Endothelial cell of umbilical vein (primary cell): ENCODE data around the gene CRB1. TPM values are rescaled to one million over a fixed set of nuclear protein-coding genes. Genes with fewer than 3 reads are reported as not detected.

Source experiments
- BruUV-seq: library from RNA; stranded (reverse); fragments of 400-500 nt; replicated peaks from 2 replicates; lab custom pipeline; 2021; lab: Mats Ljungman, UMichigan
- CTCF ChIA-PET: fragments of 300-600, 350-600 bp; sonication (Branson Sonifier 250); formaldehyde crosslinking; loops from one replicate; lab custom pipeline; 2021; ENCODE audit warnings: antibody characterized with exemption, inconsistent platforms; lab: Charles Lee
- POLR2A ChIA-PET: fragments of 300-600, 350-600 bp; sonication (Branson Sonifier 250); formaldehyde crosslinking; loops from one replicate; lab custom pipeline; 2021; ENCODE audit warnings: antibody characterized with exemption, inconsistent platforms; lab: Charles Lee
- DNase-seq: peaks from one replicate; pipeline ENCODE4 v3.0.0-alpha.2; 2011; ENCODE audit warnings: low read depth, low spot score
- FAIRE-seq: peaks from 2 replicates; lab custom pipeline; 2011; peaks lifted over from hg19 to GRCh38; lab: Jason Lieb, UNC
- H2AFZ ChIP-seq: 2 replicates; pipeline ENCODE4 v1.6.0; 2012; ENCODE audit warnings: low read depth, low read length, control low read depth, inconsistent platforms
- H3K27ac ChIP-seq: 2 replicates; pipeline ENCODE4 v1.5.1; 2011; ENCODE audit warnings: low read depth, mild to moderate bottlenecking, control low read depth, low read length, moderate library complexity; ENCODE audit not compliant: insufficient read depth
- H3K27me3 ChIP-seq, 2 experiments: 2 replicates each; pipeline versions ENCODE4 v1.6.0 to v1.6.1; 2011; ENCODE audit warnings: low read length in 2 of 2, mixed read lengths in 1 of 2; ENCODE audit not compliant: control insufficient read depth in 2 of 2, insufficient read depth in 2 of 2
- H3K36me3 ChIP-seq, 2 experiments: 2 replicates in 1 of 2; 3 replicates in 1 of 2; pipeline ENCODE4 v1.5.1; 2011; ENCODE audit warnings: low read length in 2 of 2, mild to moderate bottlenecking in 1 of 2, moderate library complexity in 1 of 2; ENCODE audit not compliant: control insufficient read depth in 2 of 2, insufficient read depth in 2 of 2; ENCODE audit errors: extremely low read depth in 1 of 2
- H3K4me1 ChIP-seq: 3 replicates; pipeline ENCODE4 v1.5.1; 2011; ENCODE audit warnings: mild to moderate bottlenecking, low read length; ENCODE audit not compliant: control insufficient read depth, insufficient read depth; ENCODE audit errors: extremely low read depth
- H3K4me2 ChIP-seq: 2 replicates; pipeline ENCODE4 v1.6.1; 2011; ENCODE audit warnings: low read length, control low read depth, mixed read lengths; ENCODE audit not compliant: insufficient read depth
- H3K4me3 ChIP-seq, 3 experiments: fragments of 200-600 bp in 1 of 3; sonication (generic), shearing (Covaris generic) in 1 of 3; replicated peaks in 1 of 3; 2 replicates each; pipeline ENCODE4 v1.5.1; 2011 to 2016; ENCODE audit warnings: control low read depth in 3 of 3, low read length in 3 of 3, mild to moderate bottlenecking in 2 of 3, inconsistent platforms in 1 of 3, low read depth in 1 of 3, moderate library complexity in 1 of 3; ENCODE audit not compliant: insufficient read depth in 1 of 3
- H3K79me2 ChIP-seq: 2 replicates; pipeline ENCODE4 v1.6.0; 2012; ENCODE audit warnings: low read length, inconsistent platforms; ENCODE audit not compliant: control insufficient read depth, insufficient read depth
- H3K9ac ChIP-seq: replicated peaks from 2 replicates; pipeline ENCODE3; 2011; ENCODE audit warnings: low read length, control low read depth; ENCODE audit not compliant: insufficient read depth; ENCODE audit errors: extremely low read depth
- H3K9me1 ChIP-seq: replicated peaks from 3 replicates; pipeline ENCODE4 v1.6.0; 2011; ENCODE audit warnings: mild to moderate bottlenecking, low read length; ENCODE audit not compliant: control insufficient read depth, insufficient read depth; ENCODE audit errors: extremely low read depth
- H3K9me3 ChIP-seq: replicated peaks from 2 replicates; pipeline ENCODE4 v1.5.1; 2012; ENCODE audit warnings: low read length, inconsistent platforms; ENCODE audit not compliant: control insufficient read depth, insufficient read depth
- H4K20me1 ChIP-seq: replicated peaks from 2 replicates; pipeline ENCODE3; 2011; ENCODE audit warnings: mild to moderate bottlenecking, low read length; ENCODE audit not compliant: control insufficient read depth, insufficient read depth; ENCODE audit errors: extremely low read depth
- CTCF ChIP-seq, 2 donors: IDR thresholded peaks; 1 replicate in 1 of 2; 2 replicates in 1 of 2; pipeline ENCODE4 v1.5.1; 2011; ENCODE audit warnings: low read length in 2 of 2, mild to moderate bottlenecking in 2 of 2, moderate library complexity in 2 of 2, control low read depth in 1 of 2, inconsistent platforms in 1 of 2, low read depth in 1 of 2; ENCODE audit not compliant: insufficient read depth in 1 of 2; ENCODE audit errors: extremely low read depth in 1 of 2
- EZH2 ChIP-seq: IDR thresholded peaks from 2 replicates; pipeline ENCODE4 v1.6.1; 2012; ENCODE audit warnings: borderline replicate concordance, low read depth, mild to moderate bottlenecking, moderate library complexity, low read length, inconsistent platforms; ENCODE audit not compliant: severe bottlenecking
- FOS ChIP-seq: IDR thresholded peaks from 2 replicates; pipeline ENCODE4 v1.6.1; 2011; ENCODE audit warnings: mild to moderate bottlenecking, low read length, moderate library complexity, borderline replicate concordance; ENCODE audit not compliant: insufficient read depth
- GATA2 ChIP-seq: IDR thresholded peaks from 2 replicates; pipeline ENCODE4 v1.7.0; 2011; ENCODE audit warnings: low read depth, mild to moderate bottlenecking, moderate library complexity, mixed read lengths, low read length; ENCODE audit not compliant: insufficient read length, insufficient read depth
- JUN ChIP-seq: IDR thresholded peaks from 2 replicates; pipeline ENCODE4 v1.6.1; 2011; ENCODE audit warnings: borderline replicate concordance, low read depth; ENCODE audit not compliant: insufficient read length, insufficient read depth
- MAX ChIP-seq: IDR thresholded peaks from 2 replicates; pipeline ENCODE4 v1.6.1; 2011; ENCODE audit not compliant: insufficient read depth, insufficient read length
- MYC ChIP-seq: IDR thresholded peaks from one replicate; pipeline ENCODE4 v1.6.1; 2011; ENCODE audit warnings: mild to moderate bottlenecking, low read depth, low read length
- POLR2A ChIP-seq: IDR thresholded peaks from 2 replicates; pipeline ENCODE4 v1.6.1; 2012; ENCODE audit warnings: low read depth, mild to moderate bottlenecking, control low read depth, low read length
- POLR2AphosphoS5 ChIP-seq: IDR thresholded peaks from 2 replicates; pipeline ENCODE4 v1.6.1; 2012; ENCODE audit warnings: low read depth, mild to moderate bottlenecking, control low read depth, low read length, moderate library complexity; ENCODE audit not compliant: insufficient read depth
- dilution Hi-C: fragments of 300-500 bp; cut with MboI; formaldehyde crosslinking; loops from one replicate; pipeline ENCODE4 v1.15.0; 2019; ENCODE audit warnings: low sequenced_read_pairs; ENCODE audit not compliant: extremely low pct_ligation_motif_present
- intact Hi-C: fragments of 100-400 bp; cut with micrococcal nuclease; formaldehyde crosslinking; loops from one replicate; pipeline ENCODE4 v1.10.0; 2022
- polyA plus RNA-seq, 4 experiments: library from polyadenylated mRNA; depleted of rRNA in 3 of 4; stranded (reverse) in 3 of 4; unstranded in 1 of 4; fragments of >200 nt; gene quantifications; 2 replicates each; pipeline versions ENCODE4 v1.2.1 to v1.2.3, GENCODE V29; 2011 to 2012; ENCODE audit warnings: missing spikeins in 1 of 4
- total RNA-seq: library from RNA; stranded (reverse); gene quantifications from 2 replicates; pipeline ENCODE4 v1.2.3, GENCODE V29; 2021

The CRB1 gene
- total and polyA plus RNA-seq, 2 donors (not counting 3 experiments of a cell fraction or from before 2014, with no cell fraction given) = not detected

GRCh38 chr1:197441999-197442414 is 174.0 kb downstream of the CRB1 start:
- Histone ChIP-seq H3K27me3 (no peaks in the 10 kb centered on the region), H3K79me2 (no peaks in the 10 kb centered on the region), H3K9me3 (no peaks in the 10 kb centered on the region), H3K4me1 (no peaks in the 10 kb centered on the region), H3K4me2 (no peak overlapping the region), H3K9ac (no peak overlapping the region), H2AFZ (no peak overlapping the region), H3K9me1 (no peaks in the 10 kb centered on the region), H4K20me1 (no peaks in the 10 kb centered on the region), H3K36me3 (no peaks in the 10 kb centered on the region), H3K4me3 (no peak overlapping the region), H3K27ac (no peak overlapping the region)
- intact Hi-C loops (no loop called here), dilution Hi-C loops (no loop called here)
- DNase-seq (no peak), FAIRE-seq (no peak)
- BruUV-seq = no TSS peak
- CTCF ChIA-PET = no interaction called here
- no peak for TF ChIP-seq POLR2AphosphoS5
- TF ChIP-seq POLR2A = no peak
- no peak for TF ChIP-seq JUN
- TF ChIP-seq GATA2 = no peak
- no peak for TF ChIP-seq CTCF (IDR thresholded peaks at IDR 0.05; ENCODE audit: extremely low read depth in 1 of 2, insufficient read depth in 1 of 2, low read depth in 1 of 2, low read length in 2 of 2)
- no peak for TF ChIP-seq MYC
- TF ChIP-seq FOS = no peak
- no peak for TF ChIP-seq EZH2
- no peak for TF ChIP-seq MAX
- POLR2A ChIA-PET = no interaction called here
